ENCODE measurements around the gene MSMB.
"Not testable (repeated sequence)": the region's sequence is repeated elsewhere in the genome, so short reads cannot be mapped to it uniquely, and the experiment has no call there.

MSMB gene, protein sequence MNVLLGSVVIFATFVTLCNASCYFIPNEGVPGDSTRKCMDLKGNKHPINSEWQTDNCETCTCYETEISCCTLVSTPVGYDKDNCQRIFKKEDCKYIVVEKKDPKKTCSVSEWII

DNA sequence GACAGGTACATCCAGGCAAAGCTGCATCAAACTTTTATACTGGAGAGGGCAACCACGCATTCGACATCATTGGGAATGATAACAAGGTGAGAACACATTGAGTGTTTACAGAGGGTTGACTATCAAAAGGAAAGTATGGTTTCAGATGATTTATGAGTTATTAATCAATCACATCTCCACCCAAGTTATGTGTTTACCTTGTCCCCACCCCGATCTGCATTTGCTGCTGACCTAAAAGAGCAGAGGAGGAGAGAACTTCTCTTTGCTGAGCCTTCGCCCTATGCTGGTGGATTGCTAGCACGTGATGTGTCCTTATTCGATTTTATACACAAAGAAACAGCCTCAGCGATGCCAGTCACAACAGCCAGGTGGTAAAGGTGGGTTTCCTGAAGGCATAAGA, at the start of gene MSMB:
Gene MSMB, minus strand, starts transcription at position 9 of the 400 bp plus-strand sequence. CDS start 32 bp downstream, outside the sequence.
- DNase-seq (ENCODE audit: low read depth in 2 of 2) = no peak

DNA sequence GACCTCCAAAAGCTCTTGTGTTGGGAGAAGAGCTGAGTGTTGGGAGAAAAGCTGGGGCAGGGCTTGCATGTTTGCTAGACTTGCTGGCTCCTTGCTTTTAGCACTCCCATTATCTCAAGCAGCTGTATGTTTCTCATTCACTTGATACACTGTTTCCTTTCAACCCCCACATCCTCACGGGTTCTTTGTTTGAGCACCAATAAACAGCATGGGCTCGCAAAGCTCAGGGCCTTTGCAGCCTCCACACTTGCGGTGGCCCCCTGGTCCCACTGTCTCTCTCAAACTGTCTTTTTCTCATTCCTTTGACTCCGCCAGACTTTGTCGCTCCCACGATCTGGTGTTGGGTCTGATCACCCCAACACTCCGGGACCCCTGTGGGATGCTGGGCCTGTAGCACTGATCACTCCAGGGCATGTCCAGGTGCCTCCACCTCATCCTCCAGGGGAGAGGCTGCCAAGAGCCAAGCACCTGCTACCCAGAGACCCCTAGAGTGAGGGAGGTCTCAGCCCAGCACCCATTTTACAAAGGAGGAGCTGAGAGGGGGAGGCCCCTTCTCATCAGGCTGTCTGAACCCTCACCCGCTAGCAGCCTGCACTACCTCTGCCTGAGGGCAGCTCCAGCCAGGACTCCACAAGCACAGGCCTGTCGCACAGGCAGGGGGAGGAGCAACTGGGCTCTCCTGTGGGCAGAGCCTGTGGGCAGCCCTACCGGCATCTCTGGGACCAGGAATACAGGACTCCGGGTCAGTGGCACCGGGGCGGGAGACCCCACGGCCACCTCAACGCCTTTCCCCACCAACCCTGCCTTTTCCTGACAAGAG, 49.1 kb upstream of the MSMB start:
- no peak for DNase-seq (ENCODE audit: low read depth in 2 of 2)

GRCh38 chr10:46094197-46094500, 48.1 kb upstream of the MSMB start:
- DNase-seq (ENCODE audit: low read depth in 2 of 2) = no peak

- not testable (repeated sequence) for DNase-seq (ENCODE audit: low read depth in 2 of 2)
These were observed 47.5 kb upstream of the MSMB start for GRCh38 chr10:46093316-46094196.

- DNase-seq (ENCODE audit: low read depth in 2 of 2) = no peak
These were observed 46.5 kb upstream of the MSMB start for GRCh38 chr10:46092524-46093081.

- no peak for DNase-seq (ENCODE audit: low read depth in 2 of 2)
These were observed 45.9 kb upstream of the MSMB start for GRCh38 chr10:46091828-46092523.

GRCh38 chr10:46091080-46091827, 45.2 kb upstream of the MSMB start:
- DNase-seq (ENCODE audit: low read depth in 2 of 2) = no peak

DNA sequence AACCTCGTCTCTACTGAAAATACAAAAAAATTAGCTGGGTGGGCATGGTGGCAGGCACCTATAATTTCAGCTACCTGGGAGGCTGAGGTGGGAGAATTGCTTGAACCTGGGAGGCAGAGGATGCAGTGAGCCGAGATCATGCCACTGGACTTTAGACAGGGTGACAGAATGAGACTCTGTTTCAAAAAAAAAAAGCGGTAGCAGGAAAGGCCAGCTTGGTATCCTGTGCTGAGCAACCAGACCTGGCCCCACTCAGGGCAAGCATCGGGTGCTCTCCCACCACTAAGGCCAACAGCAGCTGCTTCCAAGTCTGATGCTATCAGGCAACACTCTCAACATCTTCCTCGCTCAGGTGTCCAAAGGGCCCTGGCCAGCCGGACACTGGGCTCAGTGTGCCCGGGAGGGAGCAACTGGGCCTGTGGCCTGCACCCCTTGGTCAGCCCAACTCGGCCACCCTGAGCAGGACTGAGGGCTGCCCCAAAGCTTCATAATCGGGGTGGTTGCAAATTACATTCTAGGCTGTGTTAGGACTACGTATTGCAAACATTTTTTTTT, 44.3 kb upstream of the MSMB start:
- DNase-seq (ENCODE audit: low read depth in 2 of 2) = no peak

- DNase-seq (ENCODE audit: low read depth in 2 of 2) = not testable (repeated sequence)
These were observed 41.3 kb upstream of the MSMB start for GRCh38 chr10:46087381-46087780.

GRCh38 chr10:46084321-46085165, 38.5 kb upstream of the MSMB start:
- no peak for DNase-seq (ENCODE audit: low read depth in 2 of 2)

DNA sequence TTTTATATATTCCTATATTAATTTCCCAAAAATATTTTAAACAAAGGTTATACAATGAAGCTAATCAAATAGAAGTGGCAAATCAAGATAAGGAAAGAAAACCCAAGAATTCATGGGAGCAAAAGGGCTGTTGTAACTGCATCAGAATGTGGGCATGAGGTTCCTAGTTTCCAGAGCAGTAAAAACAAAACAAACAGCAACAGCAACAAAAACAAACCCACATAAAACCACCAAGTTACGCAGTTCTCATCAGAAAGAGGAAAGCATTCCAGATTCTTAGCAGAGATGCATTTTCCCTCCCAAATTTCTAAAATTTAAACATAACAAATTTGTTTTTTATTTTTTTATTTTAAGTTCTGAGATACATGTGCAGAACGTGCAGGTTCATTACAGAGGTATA, 34.8 kb upstream of the MSMB start:
- DNase-seq (ENCODE audit: low read depth in 2 of 2) = no peak

- no peak for DNase-seq (ENCODE audit: low read depth in 2 of 2)
These were observed 33.9 kb upstream of the MSMB start for GRCh38 chr10:46079831-46080585.

GRCh38 chr10:46077731-46078413, 31.8 kb upstream of the MSMB start:
- DNase-seq (ENCODE audit: low read depth in 2 of 2) = no peak

DNA sequence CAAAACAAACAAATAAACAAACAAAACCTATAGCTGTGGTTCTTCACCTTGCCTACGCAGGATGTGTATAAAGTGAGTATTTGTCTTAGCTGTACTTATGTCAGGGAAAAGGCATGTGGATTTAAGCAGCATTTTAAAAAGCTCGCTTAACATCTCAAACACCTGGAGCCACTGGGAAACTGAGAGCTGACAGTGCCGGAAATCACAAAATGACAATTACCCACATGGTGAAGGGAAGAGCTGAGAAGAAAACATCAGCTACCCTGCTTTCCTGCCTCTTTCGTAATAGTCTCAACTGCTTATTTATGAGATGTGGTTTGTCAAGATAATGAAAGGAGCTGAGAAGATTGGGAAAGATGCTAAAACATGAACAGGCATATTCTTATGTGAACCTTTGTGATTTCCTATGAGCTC, 31.1 kb upstream of the MSMB start:
- no peak for DNase-seq (ENCODE audit: low read depth in 2 of 2)

DNA sequence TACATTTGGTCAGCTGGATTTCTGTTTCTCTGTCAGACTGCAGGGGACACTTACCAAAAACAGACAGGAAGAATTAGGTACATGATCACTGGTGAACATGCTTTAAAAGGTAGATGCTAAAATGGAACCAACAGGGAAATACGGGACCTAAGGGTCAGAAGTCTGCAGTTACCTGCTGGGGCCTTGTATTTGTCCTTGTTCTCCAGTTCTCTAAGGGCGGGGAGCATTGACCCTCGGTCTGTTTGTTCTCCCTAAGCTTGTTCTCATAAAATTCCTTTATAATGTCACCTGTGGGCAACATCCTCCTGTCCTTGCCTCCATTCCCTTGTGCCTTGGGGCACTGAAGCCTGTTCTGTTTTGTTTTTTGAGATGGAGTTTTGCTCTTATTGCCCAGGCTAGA, 29.8 kb upstream of the MSMB start:
- DNase-seq (ENCODE audit: low read depth in 2 of 2) = no peak

DNA sequence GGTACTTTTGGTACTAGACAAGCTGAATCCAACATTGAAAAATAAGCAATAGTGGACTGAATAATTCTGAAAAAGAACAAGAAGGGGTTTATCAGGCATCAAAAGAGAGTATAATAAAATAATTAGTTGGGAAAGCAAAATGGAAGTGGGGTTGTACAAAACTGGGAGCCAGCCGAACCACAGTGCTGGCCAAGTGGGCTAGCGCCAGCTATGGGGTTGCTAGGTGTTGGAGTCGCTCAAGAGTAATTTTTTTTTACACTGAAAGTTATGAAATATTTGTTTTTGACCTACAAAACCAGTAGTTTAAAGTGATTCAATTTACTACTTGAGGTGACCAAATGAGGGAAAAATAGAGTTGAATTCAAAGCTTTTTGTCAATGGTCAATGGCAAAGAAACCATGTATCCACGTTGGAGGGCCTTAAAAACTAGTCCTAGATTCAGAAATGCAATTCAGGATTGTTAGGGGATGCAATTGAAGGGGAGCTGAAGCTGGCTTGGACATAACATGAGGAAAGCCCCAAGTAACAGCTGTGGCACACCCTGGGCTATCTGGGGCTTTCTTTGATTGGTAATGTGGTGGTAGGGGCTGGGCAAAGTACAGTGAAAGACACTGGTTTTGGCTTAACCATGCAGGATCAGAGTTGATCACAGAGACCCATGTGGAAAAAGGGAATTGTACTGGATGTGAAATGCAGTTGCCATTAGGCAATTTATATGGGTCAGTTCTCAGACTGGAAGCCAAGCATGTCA, 28.3 kb upstream of the MSMB start:
- no peak for DNase-seq (ENCODE audit: low read depth in 2 of 2)

GRCh38 chr10:46073564-46073963, 27.5 kb upstream of the MSMB start:
- no peak for DNase-seq (ENCODE audit: low read depth in 2 of 2)

DNA sequence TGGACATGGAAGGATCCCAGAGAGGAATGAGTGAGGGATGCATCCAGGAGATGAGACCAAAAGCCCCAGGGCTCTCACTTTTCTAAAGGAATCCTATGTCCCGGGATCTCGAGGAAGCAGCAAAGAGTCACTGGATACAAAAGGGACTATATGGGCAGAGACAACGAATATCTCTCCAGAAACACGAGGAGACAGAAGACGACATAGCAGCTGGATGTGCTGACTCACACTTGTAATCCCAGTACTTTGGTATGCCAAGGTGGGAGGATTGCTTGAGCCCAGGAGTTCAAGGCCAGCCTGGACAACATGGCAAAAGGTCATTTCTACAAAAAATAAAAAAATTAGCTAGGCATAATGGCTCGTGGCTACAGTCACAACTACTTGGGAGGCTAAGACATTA, 24.7 kb upstream of the MSMB start:
- DNase-seq (ENCODE audit: low read depth in 2 of 2) = no peak
